Hematopoietic multipotent progenitor cell (in vitro differentiated cells): ENCODE measurements around the gene SRD5A3. TPM values are rescaled to one million over a fixed set of nuclear protein-coding genes. Genes with fewer than 3 reads are reported as not detected.
"Not testable (repeated sequence)": the region's sequence is repeated elsewhere in the genome, so short reads cannot be mapped to it uniquely, and the experiment has no call there.

ENCODE experiments used
- DNase-seq, 3 donors: peaks; one replicate each; pipeline ENCODE4 v3.0.0-alpha.2; 2011 to 2015; ENCODE audit warnings: low read depth in 2 of 3, low spot score in 2 of 3
- total RNA-seq: library from RNA; depleted of rRNA; stranded (reverse); fragments of >200 nt; gene quantifications from one replicate; pipeline ENCODE4 v1.2.3, GENCODE V29; 2012

Gene SRD5A3
- total RNA-seq, 1 donor, result 20.5 TPM

GRCh38 chr4:55345054-55345453 is 988 bp upstream of the SRD5A3 start:
- DNase-seq, result no peak

GRCh38 chr4:55346851-55347255 is 811 bp downstream of the SRD5A3 start:
- no peak for DNase-seq

GRCh38 chr4:55347610-55348228 is 1.7 kb downstream of the SRD5A3 start:
- DNase-seq, result peak in 1 of 3 donors; percentile 24

- DNase-seq, result no peak
These were observed 2.4 kb downstream of the SRD5A3 start for GRCh38 chr4:55348466-55348865.

- DNase-seq, result not testable (repeated sequence)
These were observed 4.8 kb downstream of the SRD5A3 start for GRCh38 chr4:55350870-55351269.

GRCh38 chr4:55351824-55352223 is 5.8 kb downstream of the SRD5A3 start:
- no peak for DNase-seq

GRCh38 chr4:55352726-55353125 is 6.7 kb downstream of the SRD5A3 start:
- no peak for DNase-seq

GRCh38 chr4:55353228-55353747 is 7.2 kb downstream of the SRD5A3 start:
- not testable (repeated sequence) for DNase-seq

GRCh38 chr4:55354648-55355047 is 8.6 kb downstream of the SRD5A3 start:
- DNase-seq, result no peak

- DNase-seq, result no peak
These were observed 9.5 kb downstream of the SRD5A3 start for GRCh38 chr4:55355555-55355954.

GRCh38 chr4:55356991-55357461 is 11.0 kb downstream of the SRD5A3 start:
- no peak for DNase-seq

GRCh38 chr4:55358246-55358645 is 12.2 kb downstream of the SRD5A3 start:
- no peak for DNase-seq

- DNase-seq, result peak in 2 of 3 donors; percentile 50 to 72
These were observed 12.6 kb downstream of the SRD5A3 start for GRCh38 chr4:55358668-55359067.

GRCh38 chr4:55359397-55359916 is 13.4 kb downstream of the SRD5A3 start:
- no peak for DNase-seq

GRCh38 chr4:55362938-55363337 is 16.9 kb downstream of the SRD5A3 start:
- not testable (repeated sequence) for DNase-seq

GRCh38 chr4:55363691-55364351 is 17.8 kb downstream of the SRD5A3 start:
- no peak for DNase-seq

GRCh38 chr4:55364691-55365344 is 18.8 kb downstream of the SRD5A3 start:
- no peak for DNase-seq

- no peak for DNase-seq
These were observed 19.3 kb downstream of the SRD5A3 start for GRCh38 chr4:55365345-55365728.

- DNase-seq, result no peak
These were observed 20.6 kb downstream of the SRD5A3 start for GRCh38 chr4:55366621-55367020.

GRCh38 chr4:55367084-55367722 is 21.2 kb downstream of the SRD5A3 start:
- DNase-seq, result no peak

GRCh38 chr4:55369968-55370367 is 23.9 kb downstream of the SRD5A3 start:
- no peak for DNase-seq
